Stimulated activated CD4-positive, alpha-beta T cell treated with anti-CD3 and anti-CD28 coated beads, Interleukin-2, amount 100 ng/mL, for 48 hours (primary cell): ENCODE data around the gene DLGAP5.

Source experiments
- DNase-seq, 2 donors: peaks; one replicate each; pipeline ENCODE4 v3.0.0-alpha.2; 2020

Gene DLGAP5

DNA sequence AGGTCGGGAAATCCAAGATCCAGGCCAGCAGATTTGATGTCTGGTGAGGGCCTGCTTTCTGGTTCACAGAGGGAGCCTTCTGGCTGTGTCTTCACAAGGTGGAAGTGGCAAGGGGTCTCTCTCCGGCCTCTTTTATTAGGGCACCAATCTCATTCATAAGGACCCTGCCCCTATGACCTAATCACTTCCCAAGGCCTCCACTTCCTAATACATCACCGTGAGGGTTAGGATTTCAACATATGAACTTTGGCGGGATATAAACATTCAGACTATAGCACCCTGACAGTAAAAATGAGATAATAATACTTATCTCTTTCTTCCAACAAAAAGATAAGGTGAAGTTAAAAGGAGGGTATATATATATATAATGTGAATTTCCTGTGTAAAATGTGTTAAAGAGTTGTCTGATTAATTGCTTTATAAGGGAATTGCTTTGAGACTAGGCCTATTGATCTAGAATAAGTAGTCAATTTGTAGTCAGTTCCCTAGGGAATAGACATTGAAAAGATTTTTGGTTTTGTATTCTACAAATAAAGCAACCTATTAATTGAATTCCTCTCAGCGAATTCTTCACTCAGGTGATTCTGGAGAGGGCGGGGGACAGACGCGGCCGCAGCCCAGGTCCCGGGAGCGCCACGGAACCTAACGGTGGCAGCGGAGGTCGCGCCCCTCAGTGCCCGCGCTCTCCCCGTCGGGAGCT, 62.8 kb downstream of the DLGAP5 start:
- no peak for DNase-seq

DNA sequence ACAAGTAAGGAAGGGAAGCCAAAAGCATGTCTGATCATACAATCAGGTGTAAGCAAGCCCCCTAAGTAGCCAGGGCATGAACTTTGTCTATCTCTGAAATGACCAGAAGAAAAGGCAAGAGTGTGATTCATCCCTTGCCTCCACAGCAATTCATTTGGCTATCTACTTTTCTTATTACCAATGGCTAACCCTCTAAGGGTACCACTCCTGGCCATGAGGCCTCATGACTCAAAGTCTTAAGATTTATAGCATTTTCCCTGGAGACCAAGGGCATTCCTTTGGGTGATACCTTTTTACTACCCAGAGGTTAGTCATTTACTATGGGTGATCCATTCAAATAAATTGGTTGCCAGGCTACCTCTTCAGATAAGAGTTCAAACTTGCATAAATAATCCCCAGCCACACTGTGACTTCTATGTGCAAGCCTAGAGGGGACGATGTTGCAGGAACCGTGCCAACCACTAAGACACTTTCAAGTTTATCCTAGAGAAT, 63.9 kb downstream of the DLGAP5 start:
- DNase-seq, result no peak

- DNase-seq, result no peak
Measured at GRCh38 chr14:55126932-55127459, 64.4 kb downstream of the DLGAP5 start.

GRCh38 chr14:55126034-55126433, 65.4 kb downstream of the DLGAP5 start:
- no peak for DNase-seq

- DNase-seq, result no peak
Measured at GRCh38 chr14:55125403-55125802, 66.0 kb downstream of the DLGAP5 start.

GRCh38 chr14:55124774-55125386, 66.5 kb downstream of the DLGAP5 start:
- DNase-seq, result no peak

DNA sequence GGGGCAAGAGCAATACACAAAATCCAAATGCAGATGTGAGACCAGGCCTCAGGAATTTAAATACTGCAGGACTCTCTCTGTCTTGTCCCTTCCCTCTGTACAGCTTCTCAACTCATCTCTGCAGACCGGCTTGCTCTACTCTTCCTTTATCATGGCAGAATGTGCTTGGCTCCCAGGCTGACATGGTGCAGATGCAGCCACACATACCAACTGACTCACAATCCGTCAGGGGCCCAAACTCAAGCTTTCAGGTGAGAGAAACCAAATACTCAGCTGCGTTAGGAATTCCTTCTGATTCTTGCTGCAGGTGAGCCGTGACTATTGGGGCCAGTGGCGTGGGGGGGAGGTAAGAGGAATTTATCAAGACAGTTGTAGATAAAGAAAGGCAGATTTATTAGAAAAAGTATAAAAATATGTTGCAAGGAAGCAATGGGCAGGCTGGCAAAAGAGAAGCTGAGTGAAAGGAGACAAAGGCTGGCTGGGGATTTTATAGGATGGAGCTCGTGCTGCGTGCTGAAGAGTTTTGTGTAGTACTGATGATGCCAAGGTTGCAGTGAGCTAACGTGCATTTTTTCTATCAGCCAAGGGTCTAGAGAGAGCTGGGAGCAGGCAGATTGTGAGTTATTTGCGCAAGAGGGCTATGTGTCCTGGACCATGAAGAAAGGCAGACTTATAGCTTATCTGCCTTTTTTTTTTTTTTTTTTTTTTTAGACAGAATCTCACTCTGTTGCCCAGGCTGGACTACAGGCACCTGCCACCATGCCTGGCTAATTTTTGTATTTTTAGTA, 67.3 kb downstream of the DLGAP5 start:
- no peak for DNase-seq

- no peak for DNase-seq
Measured at GRCh38 chr14:55123101-55123500, 68.3 kb downstream of the DLGAP5 start.

DNA sequence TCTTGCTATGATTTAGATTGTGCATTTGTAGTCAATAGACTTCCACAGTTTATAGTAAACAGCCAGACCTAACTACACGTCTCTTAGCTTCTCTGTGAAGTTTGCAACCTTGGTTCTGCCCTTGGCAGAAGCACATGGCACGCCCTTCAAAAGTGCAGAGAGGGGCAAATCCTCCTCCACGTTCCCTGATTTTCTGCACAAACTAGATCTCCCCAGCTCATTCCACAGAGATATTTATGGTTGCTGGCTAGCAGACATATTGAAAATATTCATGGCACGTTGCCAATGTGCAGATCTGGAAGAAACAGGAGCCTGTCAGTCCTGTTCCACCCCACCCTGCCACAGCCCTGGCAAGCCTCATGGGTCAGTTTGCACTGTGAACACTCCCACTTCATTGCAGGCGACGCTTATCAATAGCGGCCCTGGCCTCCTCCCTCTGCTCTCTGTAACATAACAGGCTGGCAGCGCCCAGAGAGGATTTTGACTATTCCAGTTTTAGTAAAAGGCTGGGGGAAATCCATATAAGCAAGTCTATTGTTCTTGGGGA, 68.9 kb downstream of the DLGAP5 start:
- DNase-seq, result no peak

DNA sequence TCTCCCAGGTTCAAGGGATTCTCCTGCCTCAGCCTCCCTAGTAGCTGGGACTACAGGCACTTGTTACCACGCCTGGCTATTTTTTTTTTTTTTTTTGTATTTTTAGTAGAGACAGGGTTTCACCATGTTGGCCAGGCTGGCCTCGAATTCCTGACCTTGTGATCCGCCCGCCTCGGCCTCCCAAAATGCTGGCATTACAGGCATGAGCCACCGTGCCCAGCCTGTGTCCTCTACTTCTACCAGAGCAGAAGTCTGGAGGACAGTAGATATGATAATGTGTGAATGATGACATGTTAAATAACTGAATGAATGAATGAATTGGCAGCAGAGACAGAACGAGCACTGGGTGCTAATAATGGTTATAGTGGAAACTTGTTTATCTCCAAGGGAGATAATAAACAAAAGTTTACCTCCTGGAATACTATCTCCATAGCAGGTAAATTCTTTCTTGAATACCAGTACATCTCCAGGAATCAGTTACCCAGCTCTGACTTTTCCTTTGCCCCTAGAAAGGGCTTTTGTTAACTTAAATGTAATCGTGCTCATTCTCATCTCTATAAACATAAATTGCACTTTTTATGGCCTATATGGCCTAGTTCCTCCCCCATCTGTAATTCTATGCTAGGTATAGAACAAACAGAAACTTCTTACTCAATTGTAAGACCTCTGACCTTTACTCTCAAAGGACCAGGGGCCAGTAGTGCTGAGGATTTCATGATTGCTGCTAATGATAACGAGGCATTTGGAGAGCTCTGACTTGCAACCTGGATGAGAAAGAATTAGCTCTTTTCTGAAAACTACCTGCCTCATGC, 69.6 kb downstream of the DLGAP5 start:
- DNase-seq, result no peak

DNA sequence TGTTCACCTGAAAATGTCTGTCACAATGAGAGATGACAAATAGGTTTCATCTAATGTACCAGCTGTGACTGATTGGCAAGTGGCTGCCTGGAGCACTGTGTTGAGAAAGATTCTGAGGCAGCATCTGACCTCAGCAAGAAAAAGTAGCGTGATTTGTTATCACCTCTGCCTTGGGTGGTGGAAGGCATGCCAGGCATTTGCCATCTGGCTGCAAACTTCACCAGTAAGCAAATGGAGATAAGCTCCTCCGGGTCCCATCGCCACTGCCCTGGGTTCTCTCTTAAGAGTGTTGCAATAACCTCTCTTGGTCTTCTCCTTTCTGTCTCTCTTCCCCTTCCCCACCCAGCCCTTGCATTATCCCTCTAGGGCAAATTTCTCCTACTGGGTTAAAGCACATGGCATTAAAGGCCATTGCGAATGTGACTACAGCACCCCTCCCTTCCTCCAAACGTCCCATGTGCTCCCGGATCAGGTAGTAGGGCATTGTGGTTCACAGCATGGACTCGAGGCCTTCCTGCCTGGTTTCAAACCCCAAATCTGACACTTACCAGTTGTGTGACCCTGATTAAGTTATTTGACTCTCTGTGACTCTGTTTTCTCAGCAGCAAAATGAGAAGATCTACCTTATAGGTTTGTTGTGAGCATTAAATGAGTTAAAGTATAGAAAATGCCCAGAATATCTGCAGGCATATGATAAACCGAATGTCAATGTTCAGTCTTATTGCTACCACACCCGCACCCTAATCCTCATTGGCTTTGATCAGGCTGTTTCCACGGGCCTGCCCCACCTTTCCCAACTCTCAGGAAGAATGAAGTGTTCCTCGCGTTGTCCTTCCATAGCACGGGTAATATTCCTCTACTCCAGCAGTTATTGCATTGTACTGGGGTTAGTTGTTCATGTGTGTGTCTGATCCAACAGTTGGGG, 70.6 kb downstream of the DLGAP5 start:
- DNase-seq, result no peak

GRCh38 chr14:55118761-55119160, 72.6 kb downstream of the DLGAP5 start:
- no peak for DNase-seq

DNA sequence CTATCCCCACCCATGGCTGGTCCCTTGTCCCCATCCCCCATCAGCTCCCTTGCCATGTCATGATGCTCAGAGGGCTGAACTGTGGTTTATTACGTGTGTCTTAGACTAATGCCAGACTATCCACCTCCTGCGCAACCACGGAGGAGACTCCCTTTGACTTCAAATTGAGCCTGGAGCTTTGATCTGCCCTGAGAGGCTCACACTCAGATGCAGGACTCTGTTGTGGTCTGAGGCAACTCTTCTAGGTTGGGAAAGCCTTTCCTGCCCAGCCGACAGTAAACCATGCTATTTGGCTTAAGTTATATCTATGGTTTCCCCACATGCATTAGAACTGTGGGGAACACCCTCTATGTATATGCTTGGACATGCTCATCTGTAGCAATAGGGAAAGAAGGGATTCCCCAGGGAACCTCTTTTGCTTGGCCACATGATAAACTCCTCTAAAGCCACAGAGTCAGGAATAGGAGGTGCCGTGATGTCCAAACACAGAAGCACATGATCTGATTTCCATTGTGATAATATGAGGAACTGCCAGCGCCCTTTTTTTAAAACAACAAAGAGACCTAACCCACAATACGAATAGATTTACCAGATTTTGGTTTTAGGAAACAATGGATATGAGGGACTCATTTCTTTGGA, 73.5 kb downstream of the DLGAP5 start:
- no peak for DNase-seq

DNA sequence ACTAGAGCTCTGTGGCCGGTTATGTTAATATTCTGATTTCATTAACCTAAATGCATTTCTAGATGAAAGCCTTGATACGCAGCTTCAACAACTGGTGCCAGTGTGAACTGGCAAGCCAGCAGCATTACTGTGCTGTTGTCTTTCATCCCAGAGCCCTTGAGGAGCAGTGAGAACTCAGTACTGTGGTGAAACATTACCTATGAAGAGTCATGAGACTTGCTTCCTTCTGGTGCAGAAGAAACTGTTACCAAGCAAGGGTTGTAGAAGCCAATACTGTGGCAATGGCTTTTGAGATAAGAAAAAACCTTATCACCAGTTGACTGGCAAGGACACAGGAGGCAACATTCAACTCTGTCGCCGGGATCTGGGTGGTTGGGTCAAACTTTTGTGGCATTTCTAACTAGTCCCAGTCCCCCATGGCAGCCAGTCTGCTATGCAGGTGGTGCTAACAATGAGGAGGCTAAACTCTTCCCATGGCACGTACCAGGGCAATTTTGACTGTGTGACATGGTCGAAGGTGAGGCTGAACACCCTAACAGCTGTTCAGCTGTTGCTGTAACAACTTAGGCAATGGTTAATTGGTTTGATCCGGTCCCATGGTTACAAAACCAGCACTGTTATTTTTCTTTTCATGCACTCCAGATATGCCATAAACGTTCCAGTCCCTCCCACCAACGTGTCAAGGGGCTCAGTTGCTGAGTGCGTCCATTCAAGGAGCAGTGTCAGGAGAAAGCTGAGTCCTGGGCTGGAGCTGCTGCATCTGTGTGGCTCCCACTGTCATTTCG, 74.9 kb downstream of the DLGAP5 start:
- DNase-seq, result no peak

- no peak for DNase-seq
Measured at GRCh38 chr14:55115861-55116245, 75.5 kb downstream of the DLGAP5 start.

DNA sequence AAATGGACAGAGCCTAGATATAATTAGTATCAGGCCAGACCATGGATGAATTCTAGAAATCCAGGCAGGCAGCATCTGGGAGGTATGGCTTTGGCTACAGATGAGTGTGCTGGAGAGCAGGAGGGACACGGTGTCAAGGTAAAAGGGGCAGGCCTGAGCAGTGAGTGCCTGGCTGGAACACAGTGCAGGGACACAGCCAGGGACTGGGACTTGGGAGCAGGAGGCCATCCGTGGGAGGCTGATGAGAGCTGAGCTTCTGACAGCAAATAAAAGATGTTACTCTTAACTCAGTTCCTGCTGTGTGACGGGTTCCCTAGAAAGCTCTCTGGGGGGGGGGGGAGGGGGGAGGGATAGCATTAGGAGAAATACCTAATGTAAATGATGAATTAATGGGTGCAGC, 75.9 kb downstream of the DLGAP5 start:
- no peak for DNase-seq

DNA sequence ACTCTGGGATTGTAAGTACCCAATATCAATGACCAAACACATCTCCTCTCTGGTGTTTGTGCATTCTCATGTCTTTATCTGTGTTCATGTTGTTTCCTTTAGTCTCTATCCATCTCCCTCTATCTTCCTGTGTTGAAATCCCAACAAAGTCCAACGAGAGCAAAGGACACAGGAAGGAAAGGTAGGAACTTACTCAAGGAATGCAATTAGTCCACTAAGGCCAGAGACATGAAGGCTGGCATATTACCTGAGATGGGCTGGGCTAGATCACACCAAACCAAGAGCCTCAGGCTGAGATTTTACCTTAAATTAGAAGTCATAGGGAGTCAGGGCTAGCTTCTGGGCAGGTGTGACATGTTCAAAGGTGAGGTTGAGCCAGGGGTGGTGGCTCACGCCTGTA, 76.7 kb downstream of the DLGAP5 start:
- DNase-seq, result no peak

DNA sequence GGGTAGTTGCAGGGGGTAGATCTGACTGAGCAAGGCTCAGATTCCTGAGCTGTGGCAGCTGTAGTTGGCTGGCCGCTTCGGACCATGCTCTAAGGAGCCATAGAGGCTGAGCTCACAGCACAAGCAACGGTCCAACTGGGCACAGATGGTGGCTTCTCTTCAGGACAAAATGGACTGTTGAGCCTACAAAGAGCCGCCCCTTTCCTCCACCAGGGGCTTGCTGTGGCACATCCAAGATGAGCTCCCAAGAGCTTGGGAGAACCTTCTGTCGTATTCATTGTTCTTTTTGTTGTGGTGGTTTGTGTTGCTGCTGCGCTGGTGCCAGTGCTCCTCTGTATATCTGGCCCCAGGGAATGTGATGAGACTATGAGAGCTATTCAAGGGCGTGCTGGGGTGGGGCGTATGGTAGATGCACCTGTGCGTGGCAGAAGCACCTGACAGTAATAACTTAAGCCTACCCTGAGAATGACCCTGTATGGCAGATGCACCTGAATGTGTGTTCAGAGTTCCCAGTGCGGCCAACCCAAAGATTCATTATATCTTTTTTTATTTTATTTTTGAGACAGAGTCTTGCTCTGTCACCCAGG, 80.2 kb downstream of the DLGAP5 start:
- DNase-seq, result no peak

DNA sequence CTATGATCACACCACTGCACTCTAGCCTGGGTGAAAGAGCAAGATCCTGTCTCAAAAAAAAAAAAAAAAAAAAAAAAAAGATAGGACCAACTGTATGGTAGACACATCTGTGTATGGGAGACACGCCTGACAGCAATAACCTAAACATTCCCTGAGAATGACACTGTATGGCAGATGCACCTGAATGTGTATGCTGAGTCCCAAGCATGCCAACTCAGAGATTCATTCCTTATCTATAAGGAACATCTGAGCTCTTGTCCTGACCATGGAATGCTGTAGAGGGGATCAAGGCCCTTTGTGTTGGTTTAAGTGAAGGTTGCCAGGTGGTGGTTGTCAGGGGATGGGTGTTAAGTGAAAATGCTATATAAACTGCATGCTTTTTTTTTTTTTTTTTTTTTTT, 81.5 kb downstream of the DLGAP5 start:
- DNase-seq, result no peak
